Suppressor macrophage treated with lipopolysaccharide for 4 hours (primary cell): ENCODE results near the gene AHR.

Source experiments
- DNase-seq: peaks from one replicate; pipeline ENCODE4 v3.0.0-alpha.2; 2020

Gene AHR

DNA sequence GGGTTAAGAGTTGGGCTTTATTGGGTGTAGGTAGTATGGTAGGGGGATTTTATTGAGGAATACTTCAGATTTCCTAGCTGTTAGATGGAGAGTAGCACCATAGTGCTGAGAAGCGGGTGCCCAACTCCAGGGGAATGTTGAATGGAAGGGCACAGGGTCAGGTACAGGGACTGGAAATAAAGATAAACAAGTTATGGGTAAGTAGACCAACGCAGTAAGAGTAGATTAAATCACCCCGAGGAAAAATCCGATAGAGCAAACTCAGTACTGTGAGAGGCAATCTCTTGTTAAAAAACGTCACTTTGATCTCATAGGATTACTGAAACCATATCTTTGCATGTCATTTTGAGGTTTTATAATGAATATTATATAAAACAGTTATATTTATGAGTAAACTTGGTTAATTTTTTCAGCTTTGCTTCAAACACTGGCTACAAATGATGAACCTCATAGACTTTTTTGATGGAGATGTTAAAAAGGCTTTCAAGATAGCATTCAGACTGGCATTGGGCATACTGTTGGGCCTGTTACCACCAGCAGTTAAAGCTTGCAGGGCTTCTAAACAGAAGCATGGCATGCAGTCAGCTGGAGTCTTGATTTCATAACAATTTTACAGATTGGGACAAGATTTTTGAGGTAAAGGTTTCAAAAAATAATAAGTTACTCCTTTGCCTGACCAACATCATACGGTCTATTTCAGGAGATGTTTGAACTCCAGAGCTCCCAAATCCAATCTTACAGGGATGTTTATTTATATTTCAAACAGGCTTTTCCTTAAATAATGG lies 7.1 kb downstream of the AHR start:
- DNase-seq = no peak

GRCh38 chr7:17307000-17307399 lies 8.5 kb downstream of the AHR start:
- DNase-seq = peak; percentile 61

- DNase-seq = no peak
Observed at GRCh38 chr7:17307558-17307957, 9.1 kb downstream of the AHR start.

- no peak for DNase-seq
Observed at GRCh38 chr7:17307969-17308648, 9.7 kb downstream of the AHR start.

GRCh38 chr7:17311194-17311593 lies 12.7 kb downstream of the AHR start:
- DNase-seq = no peak

DNA sequence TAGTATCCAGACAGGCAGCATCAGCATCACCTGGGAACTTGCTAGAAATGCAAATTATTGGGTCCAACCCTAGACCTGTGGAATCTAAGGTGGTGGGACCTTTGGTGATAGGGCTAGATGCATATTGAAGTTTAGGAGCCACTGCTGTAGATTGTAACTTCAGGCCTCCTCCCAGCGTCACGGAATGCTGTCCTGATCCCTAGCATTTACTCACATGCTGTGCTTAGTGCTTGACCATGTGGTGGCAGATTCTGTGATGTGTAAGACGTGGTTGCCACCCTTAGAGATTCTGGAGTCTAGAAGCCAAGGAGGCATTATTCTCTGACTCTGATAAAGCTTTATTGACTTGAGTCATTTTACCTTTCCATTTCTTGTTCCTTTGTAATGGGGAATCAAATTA lies 13.5 kb downstream of the AHR start:
- DNase-seq = no peak

- no peak for DNase-seq
Observed at GRCh38 chr7:17312641-17313040, 14.2 kb downstream of the AHR start.

DNA sequence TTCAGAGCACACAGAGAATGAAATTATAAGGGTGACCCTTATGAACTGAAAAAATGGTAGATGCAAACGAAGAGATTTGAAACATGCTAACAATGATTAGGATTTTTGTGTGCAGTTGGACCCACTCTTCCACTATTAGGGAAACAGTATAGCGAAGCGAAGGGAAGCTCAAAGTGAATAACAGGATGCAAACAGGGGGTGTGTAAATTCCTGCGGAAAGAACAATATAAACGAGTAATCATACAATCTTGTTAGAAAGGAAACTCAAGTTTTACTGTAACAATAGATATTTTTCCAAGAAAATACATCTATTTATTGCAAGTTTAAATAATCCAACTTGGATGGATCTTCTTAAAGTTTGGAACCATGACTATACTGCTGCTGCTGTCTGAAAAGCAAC lies 14.7 kb downstream of the AHR start:
- no peak for DNase-seq

DNA sequence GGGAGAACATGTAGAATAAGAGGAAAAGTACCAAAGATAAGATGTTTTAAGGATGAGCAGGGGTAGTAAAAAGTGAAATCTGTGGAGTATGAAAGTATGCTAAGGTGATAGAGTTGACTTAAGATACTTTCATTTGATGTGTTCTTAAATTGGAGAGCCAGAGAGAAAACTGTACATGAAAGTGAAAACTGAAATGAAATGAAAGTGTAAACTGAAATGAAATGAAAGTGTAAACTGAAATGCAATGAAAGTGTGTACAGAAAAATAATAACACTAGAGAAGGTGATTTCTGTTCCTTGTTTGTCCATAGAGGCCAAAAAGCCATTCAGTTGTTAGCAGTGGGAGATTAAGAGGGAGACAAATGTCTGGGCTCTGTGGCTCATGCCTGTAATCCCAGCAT lies 17.5 kb downstream of the AHR start:
- no peak for DNase-seq

DNA sequence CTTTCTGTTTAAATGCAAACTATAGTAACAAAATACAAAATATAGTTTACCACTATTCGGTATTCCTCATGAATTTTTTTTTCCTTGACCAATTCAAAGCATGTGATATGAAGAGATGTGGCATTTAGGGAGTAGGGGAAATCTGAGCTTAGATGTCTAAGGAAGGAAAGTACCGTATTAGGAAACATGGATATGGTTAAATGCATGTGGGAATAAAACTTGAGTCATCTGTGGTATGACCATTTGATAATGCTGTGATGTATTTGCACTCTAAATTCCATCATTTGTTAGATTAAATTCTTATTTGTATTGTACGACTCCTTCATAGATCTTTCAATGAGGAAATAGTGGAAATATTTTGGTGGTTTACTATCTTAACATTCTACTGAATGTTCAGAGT lies 19.7 kb downstream of the AHR start:
- peak; percentile 67 for DNase-seq

- no peak for DNase-seq
Observed at GRCh38 chr7:17319164-17320101, 21.0 kb downstream of the AHR start.

GRCh38 chr7:17320102-17320497 lies 21.6 kb downstream of the AHR start:
- DNase-seq = no peak

- no peak for DNase-seq
Observed at GRCh38 chr7:17320657-17321056, 22.2 kb downstream of the AHR start.

- DNase-seq = no peak
Observed at GRCh38 chr7:17325364-17325763, 26.9 kb downstream of the AHR start.

DNA sequence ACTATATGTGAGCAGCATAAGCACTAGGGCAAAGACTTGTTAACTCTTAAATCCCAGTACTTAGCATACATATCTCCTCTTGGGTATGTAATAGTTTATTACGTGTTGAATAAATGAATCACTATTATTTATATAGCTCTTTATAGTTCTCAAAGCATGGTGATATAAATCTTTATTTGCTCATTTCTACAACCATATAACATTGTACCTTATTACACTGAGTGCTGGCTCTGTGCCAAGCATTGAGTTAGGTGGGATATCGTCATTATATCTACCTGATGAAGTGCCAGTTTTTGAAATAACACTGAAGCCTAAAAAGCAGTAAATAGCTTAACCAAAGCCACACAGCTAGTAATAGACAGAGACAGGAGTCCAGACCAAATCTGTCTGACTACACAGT lies 27.9 kb downstream of the AHR start:
- DNase-seq = no peak

DNA sequence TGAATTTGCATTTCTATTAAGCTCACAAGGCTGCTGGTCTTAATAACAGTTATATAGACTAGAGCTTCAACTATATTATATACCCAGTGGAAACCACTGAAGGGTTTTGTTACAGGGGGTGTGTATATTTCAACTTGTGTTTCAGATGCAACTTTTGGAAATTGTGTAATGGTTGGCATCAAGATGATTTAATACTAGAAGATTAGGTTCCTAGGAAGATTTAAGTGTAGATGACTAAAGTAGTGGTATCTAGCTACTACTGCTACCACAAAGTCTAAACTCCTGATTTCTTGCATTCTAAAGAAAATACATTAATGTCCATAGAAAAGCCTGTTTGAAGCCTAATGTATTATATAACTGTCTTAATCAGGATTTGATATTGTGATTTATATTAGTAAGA lies 30.2 kb downstream of the AHR start:
- DNase-seq = no peak

GRCh38 chr7:17329440-17329839 lies 31.0 kb downstream of the AHR start:
- DNase-seq = no peak

DNA sequence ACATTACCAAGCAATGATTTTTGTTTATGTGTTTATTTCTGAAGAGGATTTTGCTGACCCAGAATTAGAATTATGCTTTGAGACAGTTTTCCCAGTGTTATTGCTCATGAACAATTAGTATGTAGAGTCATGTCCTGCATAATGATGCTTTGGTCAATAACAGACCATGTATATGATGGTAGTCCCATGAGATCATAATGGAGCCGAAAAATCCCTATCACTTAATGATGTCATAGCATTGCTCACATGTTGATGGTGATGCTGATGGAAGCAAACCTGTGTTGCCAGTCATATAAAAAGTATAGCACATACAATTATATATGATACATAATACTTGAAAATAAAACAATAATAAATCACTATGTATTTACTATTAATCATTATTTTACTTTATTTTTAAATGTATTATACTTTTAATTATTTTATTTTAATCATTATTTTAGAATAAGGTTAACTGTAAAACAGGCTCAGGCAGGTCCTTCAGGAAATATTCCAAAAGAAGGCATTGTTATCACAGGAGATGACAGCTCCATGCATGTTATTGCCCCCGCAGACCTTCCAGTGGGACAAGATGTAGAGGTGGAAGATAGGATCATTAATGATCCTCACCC lies 33.5 kb downstream of the AHR start:
- DNase-seq = no peak

DNA sequence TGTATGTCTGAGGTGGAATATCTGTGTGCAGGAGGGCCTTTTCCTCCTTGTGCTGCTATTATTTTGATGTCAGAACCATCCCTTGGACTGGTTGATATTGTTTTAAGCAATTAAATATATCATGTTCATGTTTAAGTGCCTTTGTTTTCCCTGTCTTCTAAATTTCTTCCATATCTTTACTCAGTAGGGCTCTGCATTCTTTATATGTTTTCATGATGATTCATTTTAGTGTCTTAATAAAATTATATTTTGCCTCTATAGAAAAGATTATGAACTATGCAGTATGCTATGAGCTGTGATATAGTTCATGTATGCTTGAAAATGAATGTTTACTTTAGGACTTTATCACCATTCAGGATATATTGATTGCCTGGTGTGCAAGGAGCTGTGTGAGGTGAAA lies 34.8 kb downstream of the AHR start:
- DNase-seq = no peak

DNA sequence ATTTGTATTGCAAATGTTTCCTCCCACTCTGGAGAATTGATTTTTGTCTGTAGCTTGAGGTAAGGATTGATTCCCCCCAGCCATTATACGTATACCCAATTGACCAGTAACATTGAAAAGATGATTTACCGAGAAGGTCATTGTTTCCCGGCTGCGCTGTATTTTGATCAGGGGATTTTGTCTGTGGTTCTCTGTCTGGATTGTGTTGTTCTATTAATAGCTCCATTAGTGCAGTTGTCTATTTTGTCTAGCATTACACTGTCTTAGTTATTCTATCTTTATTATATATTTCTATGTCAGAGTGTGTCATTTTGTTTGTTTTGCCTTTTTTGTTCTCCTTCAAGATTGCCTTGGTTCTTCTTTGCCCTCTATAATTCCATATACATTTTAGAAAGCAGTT lies 37.7 kb downstream of the AHR start:
- DNase-seq = no peak

DNA sequence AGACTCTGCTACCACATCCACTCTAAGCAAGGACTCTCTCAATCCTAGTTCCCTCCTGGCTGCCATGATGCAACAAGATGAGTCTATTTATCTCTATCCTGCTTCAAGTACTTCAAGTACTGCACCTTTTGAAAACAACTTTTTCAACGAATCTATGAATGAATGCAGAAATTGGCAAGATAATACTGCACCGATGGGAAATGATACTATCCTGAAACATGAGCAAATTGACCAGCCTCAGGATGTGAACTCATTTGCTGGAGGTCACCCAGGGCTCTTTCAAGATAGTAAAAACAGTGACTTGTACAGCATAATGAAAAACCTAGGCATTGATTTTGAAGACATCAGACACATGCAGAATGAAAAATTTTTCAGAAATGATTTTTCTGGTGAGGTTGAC lies 40.7 kb downstream of the AHR start:
- no peak for DNase-seq

- no peak for DNase-seq
Observed at GRCh38 chr7:17339952-17340351, 41.5 kb downstream of the AHR start.

GRCh38 chr7:17340655-17341054 lies 42.2 kb downstream of the AHR start:
- DNase-seq = no peak
